SK-N-MC (cell line): ENCODE results near the gene WDR82.

Experiments
- EZH2 ChIP-seq: fragments of 200-600 bp; sonication (generic); IDR thresholded peaks from one replicate; pipeline ENCODE4 v1.6.1; 2017; ENCODE audit warnings: antibody characterized with exemption
- FOXP2 ChIP-seq: optimal IDR thresholded peaks from 2 replicates; pipeline ENCODE3; 2011; ENCODE audit warnings: mild to moderate bottlenecking, moderate library complexity; ENCODE audit not compliant: insufficient read depth; ENCODE audit errors: extremely low read length, control extremely low read depth
- POLR2AphosphoS5 ChIP-seq: IDR thresholded peaks from 2 replicates; pipeline ENCODE4 v1.6.1; 2012; ENCODE audit warnings: mild to moderate bottlenecking, low read depth, low read length, borderline replicate concordance

GRCh38 chr3:52221141-52221562 is 57.3 kb downstream of the WDR82 start:
- no peak for TF ChIP-seq POLR2AphosphoS5
- TF ChIP-seq EZH2 = no peak
- no peak for TF ChIP-seq FOXP2
